Stomach smooth muscle (tissue), 2 donors: ENCODE data around the gene WNK4.

Experiments
- H3K27ac ChIP-seq: one replicate; pipeline ENCODE4 v1.7.0; 2013; ENCODE audit warnings: mild to moderate bottlenecking, low read length, inconsistent platforms
- H3K27me3 ChIP-seq, 2 donors: one replicate each; pipeline ENCODE4 v1.7.0; 2013; ENCODE audit warnings: low read length in 2 of 2; ENCODE audit not compliant: insufficient read depth in 2 of 2, control insufficient read depth in 1 of 2
- H3K36me3 ChIP-seq, 2 donors: one replicate each; pipeline ENCODE4 v1.7.0; 2013; ENCODE audit warnings: low read length in 2 of 2; ENCODE audit not compliant: control insufficient read depth in 2 of 2, insufficient read depth in 2 of 2
- H3K4me1 ChIP-seq: one replicate; pipeline ENCODE4 v1.7.0; 2013; ENCODE audit warnings: low read length; ENCODE audit not compliant: control insufficient read depth, insufficient read depth
- H3K4me3 ChIP-seq, 2 donors: one replicate each; pipeline ENCODE4 v1.7.0; 2013; ENCODE audit warnings: low read length in 2 of 2
- H3K9ac ChIP-seq, 2 donors: one replicate each; pipeline ENCODE4 v1.7.0; 2013; ENCODE audit warnings: low read length in 2 of 2, mild to moderate bottlenecking in 1 of 2
- H3K9me3 ChIP-seq, 2 donors: one replicate each; pipeline ENCODE4 v1.7.0; 2013; ENCODE audit warnings: low read length in 2 of 2; ENCODE audit not compliant: control insufficient read depth in 2 of 2
- donor health status: healthy.
- donor health status: Pancreatic carcinoma.

The WNK4 gene

DNA sequence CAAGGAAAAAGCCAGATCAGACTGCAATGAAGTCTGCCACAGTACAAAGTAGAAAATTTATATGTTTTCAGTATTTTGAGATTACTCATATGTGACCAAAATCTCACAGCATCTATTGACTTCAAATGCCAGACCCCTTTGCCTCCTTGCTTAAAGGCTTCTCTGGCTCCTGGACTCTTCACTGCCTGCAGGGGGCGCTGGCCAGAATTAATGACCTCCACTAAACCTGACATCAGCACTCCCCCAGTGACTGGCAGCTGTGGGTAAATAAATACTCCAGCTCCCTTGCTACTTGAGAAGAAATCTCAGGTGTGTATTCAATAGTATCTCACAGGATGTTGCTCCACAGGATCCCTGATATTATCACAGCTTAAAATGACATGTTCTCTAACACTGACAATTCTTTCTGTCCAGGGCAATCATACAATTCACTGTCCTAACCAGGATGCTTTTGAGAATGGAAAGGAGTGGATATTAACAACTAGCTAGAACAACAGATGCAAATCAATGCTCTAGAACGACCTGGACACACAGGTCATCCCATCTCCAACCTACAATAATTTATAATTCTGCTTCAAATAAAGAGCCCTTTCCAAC lies 39.6 kb downstream of the WNK4 start:
- Histone ChIP-seq H3K4me3 (no peak overlapping the region), H3K36me3 (peaks cover 33 to 43% of the 10 kb centered on the region in 2 donors), H3K9ac (no peak overlapping the region), H3K27ac (no peak overlapping the region), H3K4me1 (peaks cover 39% of the 10 kb centered on the region), H3K27me3 (no peaks in the 10 kb centered on the region), H3K9me3 (no peaks in the 10 kb centered on the region)

- H3K27ac ChIP-seq, result no peak overlapping the region
- no peak overlapping the region for H3K9ac ChIP-seq
- no peaks in the 10 kb centered on the region for H3K27me3 ChIP-seq
- no peaks in the 10 kb centered on the region for H3K9me3 ChIP-seq
- no peak overlapping the region for H3K4me3 ChIP-seq
- peaks cover 24 to 37% of the 10 kb centered on the region in 2 donors for H3K36me3 ChIP-seq
- peaks cover 30% of the 10 kb centered on the region for H3K4me1 ChIP-seq
Measured at GRCh38 chr17:42821176-42821575, 40.8 kb downstream of the WNK4 start.

DNA sequence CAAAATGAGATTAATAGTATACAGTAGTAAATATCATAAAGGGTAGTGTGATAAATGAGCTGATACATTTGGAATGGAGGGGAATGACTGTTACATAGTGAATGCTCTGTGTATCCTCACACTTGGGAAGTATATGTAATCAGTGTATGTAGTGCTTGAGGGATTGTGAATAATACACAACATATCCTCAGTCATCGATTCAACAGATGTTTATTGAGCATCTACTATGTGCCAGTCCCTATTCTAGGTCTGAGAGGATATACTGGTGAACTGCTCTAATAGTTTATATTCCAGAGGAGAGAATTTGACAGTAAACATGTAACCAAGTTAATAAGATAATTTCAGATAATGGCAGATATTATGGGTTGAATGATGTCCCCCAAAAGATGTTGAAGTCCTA lies 47.1 kb downstream of the WNK4 start:
- no peaks in the 10 kb centered on the region for H3K27me3 ChIP-seq
- H3K9me3 ChIP-seq, result no peaks in the 10 kb centered on the region
- no peak overlapping the region for H3K4me3 ChIP-seq
- no peak overlapping the region for H3K9ac ChIP-seq
- no peaks in the 10 kb centered on the region for H3K36me3 ChIP-seq
- no peak overlapping the region for H3K27ac ChIP-seq
- peaks cover 13% of the 10 kb centered on the region for H3K4me1 ChIP-seq

DNA sequence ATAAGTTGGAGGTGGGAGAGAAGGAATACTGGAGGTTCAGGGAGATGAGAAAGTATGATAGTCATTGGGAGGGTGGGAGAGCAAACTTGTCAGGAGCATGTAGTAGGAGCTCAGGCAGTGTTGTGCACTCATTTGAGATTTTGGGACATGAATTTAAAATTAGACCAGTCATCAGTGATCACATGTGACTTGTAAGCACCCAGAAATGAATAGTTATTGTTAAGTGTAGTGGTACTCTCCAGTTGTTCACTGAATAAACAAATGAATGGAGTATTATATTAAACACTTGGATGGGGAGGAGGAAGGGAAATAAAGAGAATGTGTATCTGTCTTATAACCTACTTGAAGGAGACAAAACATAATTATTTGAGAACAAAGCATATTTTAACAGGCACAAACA lies 50.6 kb downstream of the WNK4 start:
- Histone ChIP-seq H3K9ac (no peak overlapping the region), H3K4me1 (peaks cover 16% of the 10 kb centered on the region), H3K4me3 (no peak overlapping the region), H3K36me3 (peaks cover 4 to 5% of the 10 kb centered on the region in 2 donors), H3K27ac (no peak overlapping the region), H3K9me3 (no peaks in the 10 kb centered on the region), H3K27me3 (no peaks in the 10 kb centered on the region)

DNA sequence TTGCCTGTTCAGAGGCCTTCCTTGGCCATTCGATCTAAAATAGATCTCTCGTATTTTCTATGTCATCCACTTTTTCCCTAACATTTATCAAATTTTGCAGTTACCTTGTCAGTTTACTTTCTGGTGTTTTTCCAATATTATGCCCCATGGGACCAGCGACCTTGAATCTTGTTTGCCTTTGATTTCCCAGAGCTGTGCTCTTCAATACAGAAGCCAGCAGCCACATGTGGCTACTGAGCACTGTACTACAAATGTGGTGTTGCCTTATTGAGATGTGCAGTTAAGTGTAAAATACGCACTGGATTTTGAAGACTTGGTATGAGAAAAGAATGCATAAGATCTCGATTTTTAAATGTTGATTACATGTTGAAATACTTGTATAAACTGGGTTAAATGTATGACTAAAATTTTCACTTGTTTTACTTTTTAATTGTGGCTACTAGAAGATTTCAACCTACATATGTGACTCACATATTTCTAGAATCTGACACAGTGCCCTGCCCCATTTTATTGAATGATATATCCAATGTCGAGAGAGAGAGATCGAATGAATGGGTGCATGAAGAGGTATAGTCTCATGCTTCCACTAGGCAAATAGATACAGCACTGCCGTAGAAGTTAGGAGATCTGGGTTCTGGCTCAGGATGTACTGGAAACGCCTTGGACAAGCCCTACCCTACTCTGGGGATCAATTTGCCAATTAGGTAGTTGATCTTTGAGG lies 52.0 kb downstream of the WNK4 start:
- no peaks in the 10 kb centered on the region for H3K27me3 ChIP-seq
- peaks cover 16% of the 10 kb centered on the region for H3K4me1 ChIP-seq
- peak overlapping the region; percentile 98 to 99 for H3K9ac ChIP-seq
- peak overlapping the region; percentile 92 for H3K27ac ChIP-seq
- H3K36me3 ChIP-seq, result peaks cover 7 to 9% of the 10 kb centered on the region in 2 donors
- H3K9me3 ChIP-seq, result no peaks in the 10 kb centered on the region
- peak overlapping the region; percentile 98 to 100 for H3K4me3 ChIP-seq

- peaks cover 16% of the 10 kb centered on the region for H3K4me1 ChIP-seq
- peak within 1 kb of the TSS; percentile 92 for H3K27ac ChIP-seq
- H3K9me3 ChIP-seq, result no peaks in the 10 kb centered on the region
- H3K4me3 ChIP-seq, result peak within 1 kb of the TSS; percentile 98 to 100
- H3K27me3 ChIP-seq, result no peaks in the 10 kb centered on the region
- H3K9ac ChIP-seq, result peak within 1 kb of the TSS; percentile 98 to 99
- peaks cover 15 to 17% of the 10 kb centered on the region in 2 donors for H3K36me3 ChIP-seq
Measured at GRCh38 chr17:42832934-42833766, 52.7 kb downstream of the WNK4 start, which contains the start of gene PSME3. Gene PSME3 (plus strand): TSS chr17:42833397. CDS start chr17:42833632, 235 bp downstream.

GRCh38 chr17:42833767-42834422 lies 53.5 kb downstream of the WNK4 start:
- Histone ChIP-seq H3K4me1 (peaks cover 16% of the 10 kb centered on the region), H3K9ac (peak overlapping the region; percentile 98 to 99), H3K4me3 (peak overlapping the region; percentile 98 to 100), H3K36me3 (peaks cover 22 to 23% of the 10 kb centered on the region in 2 donors), H3K9me3 (no peaks in the 10 kb centered on the region), H3K27ac (peak overlapping the region; percentile 92), H3K27me3 (no peaks in the 10 kb centered on the region)

- Histone ChIP-seq H3K9ac (no peak overlapping the region), H3K27me3 (no peaks in the 10 kb centered on the region), H3K4me3 (no peak overlapping the region), H3K27ac (no peak overlapping the region), H3K36me3 (peaks cover 29 to 31% of the 10 kb centered on the region in 2 donors), H3K4me1 (peaks cover 16% of the 10 kb centered on the region), H3K9me3 (no peaks in the 10 kb centered on the region)
Measured at GRCh38 chr17:42835732-42836131, 55.3 kb downstream of the WNK4 start.

DNA sequence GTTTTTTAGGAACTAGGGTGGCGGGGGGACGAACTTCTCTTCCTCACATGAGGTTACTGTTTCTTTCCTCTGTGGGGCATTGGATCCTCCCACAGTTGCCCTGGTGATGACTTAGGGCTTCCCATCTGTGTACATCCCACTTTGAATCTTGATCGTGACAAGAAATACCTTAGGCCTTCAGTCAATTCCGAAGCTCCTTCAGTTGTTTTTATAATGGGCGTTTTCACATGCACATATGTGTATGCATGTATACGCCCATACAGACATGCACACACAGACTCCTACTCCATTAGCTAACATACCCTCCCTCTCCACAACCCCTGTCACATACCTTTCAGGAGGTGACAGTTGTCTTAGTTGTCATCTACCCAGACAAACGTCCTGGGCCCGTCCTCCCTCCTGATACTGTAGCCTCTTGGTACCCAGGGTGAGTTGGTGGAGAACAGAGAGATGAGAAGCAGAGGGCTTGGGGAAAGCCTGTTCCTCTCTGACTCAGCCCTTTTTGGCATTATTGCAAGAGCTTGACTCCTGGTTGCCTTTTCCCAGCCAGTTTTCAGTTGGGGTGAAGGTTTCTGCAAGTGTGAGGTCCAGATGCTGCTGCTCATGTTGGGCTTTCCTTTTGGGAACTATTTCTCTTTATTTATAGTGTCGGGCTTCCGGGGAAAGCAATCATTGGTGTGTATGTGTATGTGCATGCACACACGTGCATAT lies 61.7 kb downstream of the WNK4 start:
- no peak overlapping the region for H3K9ac ChIP-seq
- H3K27me3 ChIP-seq, result no peaks in the 10 kb centered on the region
- no peak overlapping the region for H3K4me3 ChIP-seq
- H3K27ac ChIP-seq, result no peak overlapping the region
- no peaks in the 10 kb centered on the region for H3K9me3 ChIP-seq
- peaks cover 2% of the 10 kb centered on the region for H3K4me1 ChIP-seq
- peaks cover 51 to 63% of the 10 kb centered on the region in 2 donors for H3K36me3 ChIP-seq
